GM12801 (cell line): ENCODE results near the gene MMP10.

ENCODE experiments used
- CTCF ChIP-seq: IDR thresholded peaks from one replicate; pipeline ENCODE4 v1.5.1; 2011; ENCODE audit warnings: control low read depth; ENCODE audit not compliant: insufficient read length; ENCODE audit errors: extremely low read depth

MMP10 gene

GRCh38 chr11:102780491-102780918, at the start of gene MMP10:
TSS of gene MMP10 (minus strand) at chr11:102780628. CDS start at chr11:102780591, 37 bp downstream.
- no peak for TF ChIP-seq CTCF

GRCh38 chr11:102829316-102830000, 49.0 kb upstream of the MMP10 start:
- no peak for TF ChIP-seq CTCF

GRCh38 chr11:102824556-102824955, 44.1 kb upstream of the MMP10 start:
- no peak for TF ChIP-seq CTCF

GRCh38 chr11:102819491-102819890, 39.1 kb upstream of the MMP10 start:
- TF ChIP-seq CTCF = no peak

- TF ChIP-seq CTCF = no peak
Measured at GRCh38 chr11:102813484-102813883, 33.1 kb upstream of the MMP10 start.

GRCh38 chr11:102812188-102812587, 31.8 kb upstream of the MMP10 start:
- TF ChIP-seq CTCF = no peak

GRCh38 chr11:102810950-102811660, 30.7 kb upstream of the MMP10 start:
- TF ChIP-seq CTCF = no peak
